ENCODE results near the gene FEN1. TPM values are rescaled to one million over a fixed set of nuclear protein-coding genes. Genes with fewer than 3 reads are reported as not detected.

FEN1 gene
- polyA plus RNA-seq, 3 donors, result 3.5 to 6.4 (median 4.3) TPM

GRCh38 chr11:61777234-61778090, 15.2 kb upstream of the FEN1 start:
- Mint-ChIP-seq H3K27ac (peak overlapping the region in 1 of 7 donors; percentile 25), H3K9me3 (peaks cover 0 to 3% (median 0%) of the 10 kb centered on the region in 7 donors), H3K4me3 (peak overlapping the region; percentile 66 to 85), H3K27me3 (ENCODE audit: low read depth in 3 of 3) (peaks cover 14 to 29% (median 22%) of the 10 kb centered on the region in 3 donors), H3K36me3 (no peaks in the 10 kb centered on the region), H3K4me1 (peaks cover 19% of the 10 kb centered on the region)
- intact Hi-C loops (cut with micrococcal nuclease), result no loop called here
- peak overlapping the region; percentile 69 for H2AFZ ChIP-seq (ENCODE audit: insufficient read depth, low read depth, low read length, poor library complexity, severe bottlenecking)
- WGBS (ENCODE audit: insufficient coverage), result 19% methylated on average over 47 of the region's 67 CpGs
- no peaks in the 10 kb centered on the region for H4K20me1 ChIP-seq (ENCODE audit: insufficient read depth, low read length)
- peaks cover 14 to 24% of the 10 kb centered on the region in 2 donors for H3K4me1 ChIP-seq (ENCODE audit: control insufficient read depth in 1 of 2, insufficient read depth in 2 of 2, low read length in 2 of 2)
- peaks cover 0 to 8% of the 10 kb centered on the region in 2 donors for H3K27me3 ChIP-seq (ENCODE audit: control insufficient read depth in 2 of 2, insufficient read depth in 2 of 2, low read length in 2 of 2)
- H3K4me2 ChIP-seq (replicated peaks; ENCODE audit: extremely low read depth, low read length, poor library complexity, severe bottlenecking), result peak overlapping the region; percentile 75
- H3K27ac ChIP-seq (ENCODE audit: low read depth in 1 of 2, low read length in 2 of 2), result no peak overlapping the region
- peak overlapping the region; percentile 12 to 67 (median 30) for H3K4me3 ChIP-seq (replicated peaks in 1 of 3; ENCODE audit: low read depth in 2 of 3, low read length in 3 of 3)
- H3K79me2 ChIP-seq (ENCODE audit: insufficient read depth, low read length), result no peaks in the 10 kb centered on the region
- H3K9me3 ChIP-seq (replicated peaks in 1 of 2; ENCODE audit: control insufficient read depth in 1 of 2, insufficient read depth in 1 of 2, low read length in 2 of 2), result no peaks in the 10 kb centered on the region
- TF ChIP-seq, protein P1, sequence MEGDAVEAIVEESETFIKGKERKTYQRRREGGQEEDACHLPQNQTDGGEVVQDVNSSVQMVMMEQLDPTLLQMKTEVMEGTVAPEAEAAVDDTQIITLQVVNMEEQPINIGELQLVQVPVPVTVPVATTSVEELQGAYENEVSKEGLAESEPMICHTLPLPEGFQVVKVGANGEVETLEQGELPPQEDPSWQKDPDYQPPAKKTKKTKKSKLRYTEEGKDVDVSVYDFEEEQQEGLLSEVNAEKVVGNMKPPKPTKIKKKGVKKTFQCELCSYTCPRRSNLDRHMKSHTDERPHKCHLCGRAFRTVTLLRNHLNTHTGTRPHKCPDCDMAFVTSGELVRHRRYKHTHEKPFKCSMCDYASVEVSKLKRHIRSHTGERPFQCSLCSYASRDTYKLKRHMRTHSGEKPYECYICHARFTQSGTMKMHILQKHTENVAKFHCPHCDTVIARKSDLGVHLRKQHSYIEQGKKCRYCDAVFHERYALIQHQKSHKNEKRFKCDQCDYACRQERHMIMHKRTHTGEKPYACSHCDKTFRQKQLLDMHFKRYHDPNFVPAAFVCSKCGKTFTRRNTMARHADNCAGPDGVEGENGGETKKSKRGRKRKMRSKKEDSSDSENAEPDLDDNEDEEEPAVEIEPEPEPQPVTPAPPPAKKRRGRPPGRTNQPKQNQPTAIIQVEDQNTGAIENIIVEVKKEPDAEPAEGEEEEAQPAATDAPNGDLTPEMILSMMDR (IDR thresholded peaks at IDR 0.05), result no peak
- H3K36me3 ChIP-seq (replicated peaks in 1 of 2; ENCODE audit: control insufficient read depth in 1 of 2, insufficient read depth in 2 of 2, low read length in 2 of 2), result no peaks in the 10 kb centered on the region
- DNase-seq, result peak in 1 of 3 donors; percentile 29
- H3K9ac ChIP-seq (ENCODE audit: insufficient read depth, low read length, poor library complexity, severe bottlenecking), result peak overlapping the region; percentile 10

DNA sequence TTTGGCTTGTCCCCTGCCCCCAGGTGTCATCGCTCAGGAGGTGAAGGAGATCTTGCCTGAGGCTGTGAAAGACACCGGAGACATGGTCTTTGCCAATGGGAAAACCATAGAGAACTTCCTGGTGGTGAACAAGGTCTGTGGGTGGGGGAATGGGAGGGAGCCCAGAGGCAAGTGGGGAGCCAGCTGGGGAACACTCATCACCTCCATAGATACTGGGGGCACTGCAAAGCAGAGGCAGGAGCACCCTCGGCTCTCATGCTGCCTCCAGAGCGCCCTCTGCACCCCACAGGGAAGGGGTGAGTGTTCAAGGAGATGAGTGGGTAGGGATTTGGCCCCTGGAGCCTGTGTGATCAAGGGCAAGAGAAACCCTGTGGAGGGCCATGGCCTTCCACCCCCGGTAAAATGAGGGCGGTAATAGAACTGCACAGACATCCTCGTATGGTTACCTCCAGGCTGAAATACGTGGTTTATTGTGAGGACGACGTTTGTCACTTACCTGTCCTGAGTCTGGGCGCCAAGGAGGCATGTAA, 14.3 kb upstream of the FEN1 start:
- H3K36me3 ChIP-seq (replicated peaks in 1 of 2; ENCODE audit: control insufficient read depth in 1 of 2, insufficient read depth in 2 of 2, low read length in 2 of 2), result no peaks in the 10 kb centered on the region
- WGBS (ENCODE audit: insufficient coverage), result 92% methylated on average over 7 of the region's 11 CpGs
- peaks cover 14 to 29% (median 20%) of the 10 kb centered on the region in 3 donors for H3K27me3 Mint-ChIP-seq (ENCODE audit: low read depth in 3 of 3)
- DNase-seq, result no peak
- H3K36me3 Mint-ChIP-seq, result peaks cover 3 to 7% of the 10 kb centered on the region in 2 donors
- intact Hi-C loops (cut with micrococcal nuclease), result no loop called here
- H3K27ac Mint-ChIP-seq, result no peak overlapping the region
- H3K4me3 ChIP-seq (replicated peaks in 1 of 3; ENCODE audit: low read depth in 2 of 3, low read length in 3 of 3), result no peak overlapping the region
- no peak overlapping the region for H2AFZ ChIP-seq (ENCODE audit: insufficient read depth, low read depth, low read length, poor library complexity, severe bottlenecking)
- H3K9me3 Mint-ChIP-seq, result peaks cover 0 to 3% (median 0%) of the 10 kb centered on the region in 7 donors
- no peaks in the 10 kb centered on the region for H4K20me1 ChIP-seq (ENCODE audit: insufficient read depth, low read length)
- H3K4me2 ChIP-seq (replicated peaks; ENCODE audit: extremely low read depth, low read length, poor library complexity, severe bottlenecking), result no peak overlapping the region
- H3K27ac ChIP-seq (ENCODE audit: low read depth in 1 of 2, low read length in 2 of 2), result no peak overlapping the region
- H3K4me1 Mint-ChIP-seq, result peaks cover 13% of the 10 kb centered on the region
- peaks cover 10 to 15% of the 10 kb centered on the region in 2 donors for H3K4me1 ChIP-seq (ENCODE audit: control insufficient read depth in 1 of 2, insufficient read depth in 2 of 2, low read length in 2 of 2)
- no peaks in the 10 kb centered on the region for H3K9me3 ChIP-seq (replicated peaks in 1 of 2; ENCODE audit: control insufficient read depth in 1 of 2, insufficient read depth in 1 of 2, low read length in 2 of 2)
- TF ChIP-seq, protein P1 (IDR thresholded peaks at IDR 0.05), result no peak
- H3K79me2 ChIP-seq (ENCODE audit: insufficient read depth, low read length), result no peaks in the 10 kb centered on the region
- no peak overlapping the region for H3K9ac ChIP-seq (ENCODE audit: insufficient read depth, low read length, poor library complexity, severe bottlenecking)
- H3K27me3 ChIP-seq (ENCODE audit: control insufficient read depth in 2 of 2, insufficient read depth in 2 of 2, low read length in 2 of 2), result peaks cover 0 to 8% of the 10 kb centered on the region in 2 donors
- H3K4me3 Mint-ChIP-seq, result peak overlapping the region in 1 of 2 donors; percentile 85

Data from CD14-positive monocyte (primary cell).